RWPE2 (cell line): ENCODE results near the gene NARF.

ENCODE experiments used
- ATAC-seq: fragments of 200-7000 bp; cut with Tn5 transposase; 3 replicates; pipeline ENCODE4 v1.9.1; 2021; ENCODE audit warnings: low read depth
- DNase-seq: peaks from one replicate; pipeline ENCODE4 v3.0.0-alpha.2; 2020; ENCODE audit warnings: low spot score
- H3K27ac ChIP-seq: fragments of 450-650 bp; 2 replicates; pipeline ENCODE4 v1.5.1; 2017; ENCODE audit warnings: mild to moderate bottlenecking; ENCODE audit not compliant: poor library complexity, severe bottlenecking
- H3K27me3 ChIP-seq: fragments of 250-450 bp; sonication (Bioruptor Pico); 2 replicates; pipeline ENCODE4 v1.5.1; 2021; ENCODE audit warnings: mild to moderate bottlenecking, moderate library complexity; ENCODE audit not compliant: insufficient read depth, poor library complexity, severe bottlenecking
- H3K36me3 ChIP-seq: fragments of 250-450 bp; sonication (Bioruptor Pico); 2 replicates; pipeline ENCODE4 v1.5.1; 2020; ENCODE audit warnings: low read depth, mild to moderate bottlenecking, moderate library complexity
- H3K4me1 ChIP-seq: fragments of 250-450 bp; sonication (Bioruptor Pico); 2 replicates; pipeline ENCODE4 v1.5.1; 2021; ENCODE audit warnings: mild to moderate bottlenecking, moderate library complexity; ENCODE audit not compliant: insufficient read depth, poor library complexity, severe bottlenecking
- H3K4me3 ChIP-seq: fragments of 250-450 bp; sonication (Bioruptor Pico); 2 replicates; pipeline ENCODE4 v1.5.1; 2021; ENCODE audit warnings: mild to moderate bottlenecking, moderate library complexity; ENCODE audit not compliant: severe bottlenecking
- H3K9me3 ChIP-seq: fragments of 250-450 bp; sonication (Bioruptor Pico); 2 replicates; pipeline ENCODE4 v1.5.1; 2021; ENCODE audit warnings: mild to moderate bottlenecking, moderate library complexity; ENCODE audit not compliant: severe bottlenecking
- CTCF ChIP-seq: fragments of 450-650 bp; IDR thresholded peaks from one replicate; pipeline ENCODE4 v1.5.1; 2017; ENCODE audit warnings: mild to moderate bottlenecking, moderate library complexity; ENCODE audit not compliant: poor library complexity, severe bottlenecking

NARF gene

GRCh38 chr17:82436601-82437324 is 21.8 kb upstream of the NARF start:
- Histone ChIP-seq H3K9me3 (no peaks in the 10 kb centered on the region), H3K36me3 (no peaks in the 10 kb centered on the region), H3K4me1 (no peaks in the 10 kb centered on the region), H3K4me3 (no peak overlapping the region), H3K27ac (no peak overlapping the region), H3K27me3 (no peaks in the 10 kb centered on the region)
- ATAC-seq (no peak), DNase-seq (no peak)
- TF ChIP-seq CTCF, result no peak

- no peak for ATAC-seq
- TF ChIP-seq CTCF, result no peak
- no peaks in the 10 kb centered on the region for H3K27me3 ChIP-seq
- no peaks in the 10 kb centered on the region for H3K4me1 ChIP-seq
- H3K4me3 ChIP-seq, result no peak overlapping the region
- no peaks in the 10 kb centered on the region for H3K36me3 ChIP-seq
- H3K27ac ChIP-seq, result no peak overlapping the region
- no peak for DNase-seq
- no peaks in the 10 kb centered on the region for H3K9me3 ChIP-seq
Observed at GRCh38 chr17:82437325-82437668, 21.2 kb upstream of the NARF start.

DNA sequence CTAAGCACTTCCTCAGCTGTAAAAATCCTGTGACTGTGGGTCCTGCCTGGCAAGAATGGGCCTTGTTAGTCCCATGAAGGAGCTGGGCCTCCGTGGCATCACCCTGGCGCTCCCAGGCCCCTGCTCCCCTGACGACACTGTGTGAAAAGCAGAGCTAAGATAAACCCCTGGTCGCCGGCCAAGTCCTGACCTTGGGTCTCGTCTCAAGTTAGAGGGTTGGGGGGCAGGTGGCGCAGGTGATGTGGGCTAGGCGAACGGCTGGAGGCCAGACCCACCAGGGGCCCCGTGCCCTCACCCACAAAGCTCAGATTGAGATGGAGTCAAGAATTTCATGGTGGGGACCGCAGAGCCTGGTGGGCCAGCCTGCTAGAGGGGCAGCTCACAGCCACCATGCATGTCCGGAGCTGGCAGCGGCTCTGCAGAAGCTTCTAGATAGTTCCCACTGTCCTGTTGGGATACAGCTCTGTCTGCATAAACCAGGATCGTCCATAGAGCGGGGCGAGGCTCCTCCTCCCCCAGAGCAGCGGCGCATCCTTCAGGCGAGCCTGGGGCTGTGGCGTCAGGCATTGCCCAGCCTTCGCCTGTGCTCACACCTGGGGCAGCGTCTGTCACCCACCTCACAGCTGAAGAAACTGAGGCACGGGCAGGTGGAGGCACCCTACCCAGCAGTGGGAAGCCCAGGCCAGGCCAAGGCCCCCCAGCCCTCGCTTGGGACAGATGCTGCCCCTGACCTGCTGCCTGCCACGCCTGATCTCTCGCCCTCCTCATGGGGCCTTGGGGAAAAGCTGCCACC is 19.9 kb upstream of the NARF start:
- no peak for TF ChIP-seq CTCF
- no peak for DNase-seq
- Histone ChIP-seq H3K4me3 (no peak overlapping the region), H3K27me3 (no peaks in the 10 kb centered on the region), H3K27ac (no peak overlapping the region), H3K9me3 (no peaks in the 10 kb centered on the region), H3K36me3 (no peaks in the 10 kb centered on the region), H3K4me1 (no peaks in the 10 kb centered on the region)
- no peak for ATAC-seq

GRCh38 chr17:82439194-82439828 is 19.2 kb upstream of the NARF start:
- DNase-seq (no peak), ATAC-seq (no peak)
- H3K36me3 ChIP-seq, result no peaks in the 10 kb centered on the region
- no peaks in the 10 kb centered on the region for H3K4me1 ChIP-seq
- no peak overlapping the region for H3K27ac ChIP-seq
- no peaks in the 10 kb centered on the region for H3K9me3 ChIP-seq
- no peak overlapping the region for H3K4me3 ChIP-seq
- no peaks in the 10 kb centered on the region for H3K27me3 ChIP-seq
- no peak for TF ChIP-seq CTCF
